Skeletal muscle satellite cell (primary cell): ENCODE data around the gene CTDNEP1. TPM values are rescaled to one million over a fixed set of nuclear protein-coding genes. Genes with fewer than 3 reads are reported as not detected.

Experiments used
- H3K27me3 ChIP-seq: 2 replicates; pipeline ENCODE4 v1.7.0; 2013; ENCODE audit warnings: low read length; ENCODE audit not compliant: control insufficient read depth, insufficient read depth
- H3K36me3 ChIP-seq: 2 replicates; pipeline ENCODE4 v1.7.0; 2013; ENCODE audit warnings: mild to moderate bottlenecking, control low read depth, low read length; ENCODE audit not compliant: insufficient read depth
- H3K4me1 ChIP-seq: 2 replicates; pipeline ENCODE4 v1.7.0; 2013; ENCODE audit warnings: low read length; ENCODE audit not compliant: control insufficient read depth, insufficient read depth
- H3K4me2 ChIP-seq: 2 replicates; pipeline ENCODE4 v1.7.0; 2013; ENCODE audit warnings: mild to moderate bottlenecking, low read length
- H3K4me3 ChIP-seq: 2 replicates; pipeline ENCODE4 v1.7.0; 2013; ENCODE audit warnings: low read length
- H3K9ac ChIP-seq: 2 replicates; pipeline ENCODE4 v1.7.0; 2013; ENCODE audit warnings: mild to moderate bottlenecking, low read depth, low read length, moderate library complexity
- H3K9me3 ChIP-seq: replicated peaks from 2 replicates; pipeline ENCODE4 v1.7.0; 2013; ENCODE audit warnings: mild to moderate bottlenecking, control low read depth, low read length
- small RNA-seq: library from RNA; depleted of rRNA; stranded (forward); fragments of <200 nt; gene quantifications from one replicate; pipeline ENCODE3, GENCODE V24; 2012

CTDNEP1 gene

DNA sequence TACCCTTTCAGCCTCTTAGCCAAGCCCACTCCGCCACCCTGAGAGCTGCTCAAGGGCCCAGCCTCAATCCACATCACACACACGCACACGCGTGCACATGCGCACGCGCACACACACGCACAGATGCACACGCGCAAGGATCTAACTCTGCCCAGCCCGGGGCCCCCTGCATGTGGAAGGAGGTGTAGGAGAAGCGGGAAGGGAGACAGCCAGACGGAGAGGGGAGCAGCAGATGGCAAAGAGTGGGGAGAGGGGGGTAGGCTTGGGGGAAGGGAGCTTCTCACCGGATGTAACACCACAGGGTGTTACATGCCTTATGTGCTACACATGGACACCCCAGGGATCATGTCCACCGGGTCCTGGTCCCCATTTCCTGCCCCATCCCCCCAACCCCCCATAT, 47.2 kb downstream of the CTDNEP1 start:
- H3K4me3 ChIP-seq, result peak overlapping the region; percentile 62
- H3K4me1 ChIP-seq, result peaks cover 14% of the 10 kb centered on the region
- no peaks in the 10 kb centered on the region for H3K27me3 ChIP-seq
- peak overlapping the region; percentile 47 for H3K9ac ChIP-seq
- H3K9me3 ChIP-seq, result no peaks in the 10 kb centered on the region
- H3K4me2 ChIP-seq, result peak overlapping the region; percentile 76
- H3K36me3 ChIP-seq, result peaks cover 20% of the 10 kb centered on the region

DNA sequence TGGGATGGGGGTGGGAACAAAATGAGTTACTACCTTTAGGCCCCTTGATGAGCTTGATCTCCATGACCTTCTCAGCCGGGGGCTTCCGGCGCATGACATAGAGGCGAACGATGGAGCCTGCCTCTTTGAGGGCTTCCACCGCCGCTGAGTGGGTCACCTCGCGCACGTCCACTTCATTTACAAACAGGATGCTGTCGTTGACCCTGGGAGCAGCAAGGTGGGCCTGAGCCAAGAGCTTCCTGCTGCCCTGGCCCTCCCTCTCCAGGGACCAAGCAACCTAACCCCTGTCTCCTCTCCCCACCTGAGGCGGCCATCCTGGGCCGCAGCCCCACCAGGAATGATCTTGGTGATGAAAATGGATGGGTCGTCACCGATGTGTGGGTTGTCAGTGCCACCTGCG, 48.1 kb downstream of the CTDNEP1 start:
- no peaks in the 10 kb centered on the region for H3K9me3 ChIP-seq
- peaks cover 20% of the 10 kb centered on the region for H3K36me3 ChIP-seq
- H3K4me1 ChIP-seq, result peaks cover 14% of the 10 kb centered on the region
- no peak overlapping the region for H3K4me3 ChIP-seq
- H3K4me2 ChIP-seq, result no peak overlapping the region
- no peak overlapping the region for H3K9ac ChIP-seq
- H3K27me3 ChIP-seq, result no peaks in the 10 kb centered on the region

DNA sequence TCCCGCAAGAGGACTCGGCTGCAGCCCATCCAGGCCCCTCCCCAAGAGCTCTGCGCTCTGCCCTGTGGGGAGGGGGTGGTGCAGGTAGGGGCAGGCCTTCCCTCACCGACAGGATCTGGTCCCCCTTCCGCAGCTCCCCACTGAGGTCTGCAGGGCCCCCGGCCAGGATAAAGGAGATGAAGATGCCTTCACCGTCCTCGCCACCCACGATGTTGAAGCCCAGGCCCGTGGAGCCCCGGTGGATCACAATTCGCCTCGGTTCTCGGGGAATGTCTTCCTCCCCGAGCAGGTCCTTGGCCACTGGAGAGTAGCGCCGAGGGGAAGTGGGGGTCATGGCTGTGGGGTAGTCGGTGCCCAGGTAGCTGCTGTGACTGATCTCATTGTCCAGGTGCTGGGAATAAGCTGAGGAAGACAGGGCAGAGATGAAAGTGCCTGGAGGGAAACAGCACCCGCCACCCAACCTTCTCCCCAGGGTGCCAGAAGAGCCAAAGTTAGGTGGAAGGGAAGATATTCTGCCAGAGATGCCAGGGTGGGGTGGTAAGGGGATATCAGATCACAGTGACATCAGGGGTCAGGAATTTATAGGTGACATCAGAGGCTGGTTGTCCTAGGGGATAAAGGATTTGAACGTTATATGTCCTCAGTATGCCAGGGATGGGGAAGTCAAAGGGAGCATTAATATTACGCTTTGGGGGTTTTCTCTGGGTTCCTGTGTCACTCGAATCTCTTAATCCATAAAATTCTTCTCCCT, 54.7 kb downstream of the CTDNEP1 start:
- Histone ChIP-seq H3K36me3 (peaks cover 42% of the 10 kb centered on the region), H3K9ac (no peak overlapping the region), H3K4me3 (no peak overlapping the region), H3K9me3 (no peaks in the 10 kb centered on the region), H3K4me1 (no peaks in the 10 kb centered on the region), H3K27me3 (no peaks in the 10 kb centered on the region), H3K4me2 (no peak overlapping the region)

DNA sequence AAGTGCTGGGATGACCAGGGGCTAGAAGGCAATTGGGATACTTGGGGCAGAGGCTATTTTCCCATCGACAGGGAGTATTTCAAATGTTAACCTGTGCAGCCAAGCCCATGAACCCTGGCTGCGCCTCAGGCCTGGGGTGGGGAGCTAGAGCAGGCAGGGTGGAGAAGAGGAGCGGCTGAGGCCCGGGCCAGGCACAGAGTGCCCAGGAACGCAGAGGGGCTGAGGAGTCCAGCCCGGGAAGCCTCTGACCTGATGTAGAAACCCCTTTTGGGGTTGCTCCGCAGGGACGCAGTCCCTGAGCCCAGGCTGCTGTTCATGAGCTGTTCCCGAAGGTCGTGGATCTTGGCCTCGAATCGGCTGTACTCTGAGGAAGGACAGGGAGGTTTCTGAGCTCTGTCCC, 55.6 kb downstream of the CTDNEP1 start:
- Histone ChIP-seq H3K9ac (no peak overlapping the region), H3K4me2 (no peak overlapping the region), H3K4me3 (no peak overlapping the region), H3K4me1 (no peaks in the 10 kb centered on the region), H3K9me3 (no peaks in the 10 kb centered on the region), H3K27me3 (no peaks in the 10 kb centered on the region), H3K36me3 (peaks cover 45% of the 10 kb centered on the region)

Small RNA genes within 50 kb of the gene (small RNA-seq; reads per million reads assigned to genes)
- gene MIR324 (105 reads per million, percentile 97 among the genes with 10 or more reads in this experiment), gene RF00019 (not detected)
